Trophoblast cell (in vitro differentiated cells and primary cell): ENCODE measurements around the gene SAMD3.

Experiments
- DNase-seq, 2 donors: peaks; one replicate each; pipeline ENCODE4 v3.0.0-alpha.2; 2016
- H2AFZ ChIP-seq: 2 replicates; pipeline ENCODE4 v1.6.1; 2013; ENCODE audit warnings: low read length, moderate library complexity, mild to moderate bottlenecking; ENCODE audit not compliant: insufficient read depth, poor library complexity
- H2AK5ac ChIP-seq: 2 replicates; pipeline ENCODE4 v1.6.1; 2013; ENCODE audit warnings: mild to moderate bottlenecking, low read length
- H2BK120ac ChIP-seq: 2 replicates; pipeline ENCODE4 v1.6.1; 2013; ENCODE audit warnings: low read length, mild to moderate bottlenecking, moderate library complexity; ENCODE audit not compliant: insufficient read depth, poor library complexity
- H2BK12ac ChIP-seq: 2 replicates; pipeline ENCODE4 v1.6.1; 2013; ENCODE audit warnings: mild to moderate bottlenecking, low read length, moderate library complexity
- H2BK5ac ChIP-seq: 2 replicates; pipeline ENCODE4 v1.6.1; 2013; ENCODE audit warnings: low read length, low read depth, moderate library complexity, mild to moderate bottlenecking; ENCODE audit not compliant: poor library complexity
- H3K14ac ChIP-seq: 2 replicates; pipeline ENCODE4 v1.6.1; 2013; ENCODE audit warnings: mild to moderate bottlenecking, low read length
- H3K18ac ChIP-seq: 2 replicates; pipeline ENCODE4 v1.6.1; 2013; ENCODE audit warnings: mild to moderate bottlenecking, low read length
- H3K23ac ChIP-seq: 2 replicates; pipeline ENCODE4 v1.6.1; 2013; ENCODE audit warnings: low read length
- H3K27ac ChIP-seq: 2 replicates; pipeline ENCODE4 v1.5.1; 2013; ENCODE audit warnings: low read depth, mild to moderate bottlenecking, inconsistent platforms, low read length, moderate library complexity
- H3K27me3 ChIP-seq: 2 replicates; pipeline ENCODE4 v1.6.1; 2013; ENCODE audit warnings: inconsistent platforms, mild to moderate bottlenecking, low read length, moderate library complexity; ENCODE audit not compliant: insufficient read depth
- H3K36me3 ChIP-seq, 2 experiments: 1 replicate in 1 of 2; 2 replicates in 1 of 2; pipeline ENCODE4 v1.6.1; 2013; ENCODE audit warnings: low read length in 2 of 2, mild to moderate bottlenecking in 2 of 2, moderate library complexity in 1 of 2; ENCODE audit not compliant: insufficient read depth in 2 of 2, control insufficient read depth in 1 of 2
- H3K4ac ChIP-seq: 2 replicates; pipeline ENCODE4 v1.6.1; 2013; ENCODE audit warnings: low read depth, mild to moderate bottlenecking, low read length, moderate library complexity
- H3K4me1 ChIP-seq, 2 experiments: 1 replicate in 1 of 2; 2 replicates in 1 of 2; pipeline ENCODE4 v1.6.1; 2013; ENCODE audit warnings: low read length in 2 of 2, mild to moderate bottlenecking in 2 of 2, moderate library complexity in 1 of 2; ENCODE audit not compliant: insufficient read depth in 2 of 2, control insufficient read depth in 1 of 2
- H3K4me2 ChIP-seq: 2 replicates; pipeline ENCODE4 v1.6.1; 2013; ENCODE audit warnings: inconsistent platforms, mild to moderate bottlenecking, low read length, moderate library complexity
- H3K4me3 ChIP-seq: 2 replicates; pipeline ENCODE4 v1.5.1; 2013; ENCODE audit warnings: mild to moderate bottlenecking, low read depth, low read length, inconsistent platforms
- H3K79me1 ChIP-seq: one replicate; pipeline ENCODE4 v1.6.1; 2013; ENCODE audit warnings: low read length
- H3K79me2 ChIP-seq: 2 replicates; pipeline ENCODE4 v1.6.1; 2013; ENCODE audit warnings: low read length, mild to moderate bottlenecking; ENCODE audit not compliant: control insufficient read depth, insufficient read depth, poor library complexity
- H3K9ac ChIP-seq: 2 replicates; pipeline ENCODE4 v1.6.1; 2013; ENCODE audit warnings: mild to moderate bottlenecking, low read length
- H3K9me3 ChIP-seq: 2 replicates; pipeline ENCODE4 v1.6.1; 2013; ENCODE audit warnings: low read depth, mild to moderate bottlenecking, control low read depth, inconsistent platforms, low read length; ENCODE audit not compliant: insufficient read depth
- H4K12ac ChIP-seq: 2 replicates; pipeline ENCODE4 v1.6.1; 2013; ENCODE audit warnings: low read depth, mild to moderate bottlenecking, low read length, moderate library complexity
- H4K8ac ChIP-seq: 2 replicates; pipeline ENCODE4 v1.6.1; 2013; ENCODE audit warnings: low read depth, mild to moderate bottlenecking, low read length, moderate library complexity
- H4K91ac ChIP-seq: one replicate; pipeline ENCODE4 v1.6.1; 2013; ENCODE audit warnings: low read depth, mild to moderate bottlenecking, low read length, moderate library complexity
- WGBS: extraction: QIAGEN DNeasy Blood & Tissue Kit; methylation state at CpG from one replicate; pipeline ENCODE4 v1.1.7; 2013; ENCODE audit warnings: missing lambda C conversion rate; ENCODE audit not compliant: insufficient read length, insufficient coverage; ENCODE audit errors: extremely low coverage; 5-methylcytosine and 5-hydroxymethylcytosine counted together

SAMD3 gene

DNA sequence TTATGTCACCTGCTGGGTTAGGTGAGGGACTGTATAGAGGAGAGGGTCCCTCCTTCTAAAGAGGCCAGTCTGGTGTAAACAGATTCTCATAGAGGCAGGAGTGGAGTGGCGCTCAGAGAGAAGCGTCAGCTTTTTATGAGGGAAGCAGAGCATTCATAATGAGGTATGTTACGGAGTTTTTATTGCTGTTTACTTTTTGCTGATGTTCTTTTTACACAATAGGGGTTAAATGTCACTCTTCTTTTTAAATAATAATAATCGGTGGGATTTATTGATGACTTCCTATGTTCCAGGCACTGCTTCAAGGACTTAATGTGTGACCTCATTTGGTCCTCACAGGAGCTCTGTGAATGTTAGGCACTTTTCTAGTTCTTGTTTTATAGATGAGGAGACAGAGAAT, 124.4 kb downstream of the SAMD3 start:
- H3K23ac ChIP-seq = no peak overlapping the region
- no peak overlapping the region for H2AK5ac ChIP-seq
- H3K9me3 ChIP-seq = no peaks in the 10 kb centered on the region
- H3K4ac ChIP-seq = no peak overlapping the region
- no peak overlapping the region for H3K14ac ChIP-seq
- no peak overlapping the region for H2BK5ac ChIP-seq
- no peaks in the 10 kb centered on the region for H3K27me3 ChIP-seq
- no peak overlapping the region for H4K91ac ChIP-seq
- H3K18ac ChIP-seq = no peak overlapping the region
- H3K79me1 ChIP-seq = no peaks in the 10 kb centered on the region
- H2BK12ac ChIP-seq = no peak overlapping the region
- H3K27ac ChIP-seq = no peak overlapping the region
- H3K36me3 ChIP-seq = peaks cover 0 to 3% of the 10 kb centered on the region in 2 experiments
- no peak overlapping the region for H2AFZ ChIP-seq
- no peaks in the 10 kb centered on the region for H3K79me2 ChIP-seq
- H2BK120ac ChIP-seq = no peak overlapping the region
- no peak overlapping the region for H3K4me3 ChIP-seq
- no peaks in the 10 kb centered on the region for H3K4me1 ChIP-seq
- no peak for DNase-seq
- H4K12ac ChIP-seq = no peak overlapping the region
- no CpG with 5 or more reads among the region's 4 CpGs for WGBS
- H4K8ac ChIP-seq = no peak overlapping the region
- H3K9ac ChIP-seq = no peak overlapping the region
- H3K4me2 ChIP-seq = no peak overlapping the region
